Heart right ventricle (tissue), 16 donors: ENCODE measurements around the gene PHRF1. TPM values are rescaled to one million over a fixed set of nuclear protein-coding genes. Genes with fewer than 3 reads are reported as not detected.

ENCODE experiments used
- ATAC-seq, 8 donors: fragments of 200-7000 bp; cut with Tn5 transposase; one replicate each; pipeline ENCODE4 v1.9.1; 2020; ENCODE audit warnings: mild to moderate bottlenecking in 8 of 8, moderate library complexity in 8 of 8, moderate number of reproducible peaks in 1 of 8
- DNase-seq, 2 donors: peaks; one replicate each; pipeline ENCODE4 v3.0.0-alpha.2; 2020
- H3K27ac ChIP-seq, 10 donors: fragments of 200-600 bp; sonication (generic) in 2 of 10; one replicate each; pipeline versions ENCODE4 v1.5.0 to v1.8.0; 2020 to 2022; ENCODE audit warnings: mild to moderate bottlenecking in 3 of 10
- H3K27me3 ChIP-seq, 7 donors: fragments of 200-600 bp; one replicate each; pipeline ENCODE4 v1.8.0; 2021 to 2022; ENCODE audit warnings: mild to moderate bottlenecking in 2 of 7
- H3K36me3 ChIP-seq, 9 donors: fragments of 200-600 bp; sonication (generic) in 1 of 9; one replicate each; pipeline versions ENCODE4 v1.5.0 to v1.8.0; 2020 to 2022; ENCODE audit warnings: mild to moderate bottlenecking in 2 of 9
- H3K4me1 ChIP-seq, 9 donors: fragments of 200-600 bp; sonication (generic) in 1 of 9; one replicate each; pipeline versions ENCODE4 v1.5.0 to v1.8.0; 2020 to 2022; ENCODE audit warnings: mild to moderate bottlenecking in 4 of 9
- H3K4me3 ChIP-seq, 10 donors: fragments of 200-600 bp; sonication (generic) in 2 of 10; one replicate each; pipeline versions ENCODE4 v1.5.0 to v1.8.0; 2020 to 2022; ENCODE audit warnings: mild to moderate bottlenecking in 7 of 10, moderate library complexity in 2 of 10
- H3K9me3 ChIP-seq, 11 donors: fragments of 200-600 bp in 10 of 11; sonication (generic) in 2 of 11; one replicate each; pipeline versions ENCODE4 v1.5.0 to v1.8.0; 2013 to 2022; ENCODE audit warnings: mild to moderate bottlenecking in 2 of 11, control low read depth in 1 of 11, moderate library complexity in 1 of 11
- WGBS, 2 donors: extraction: QIAGEN DNeasy Blood & Tissue Kit; methylation state at CpG; one replicate each; pipeline ENCODE4 v1.1.7; 2013; ENCODE audit warnings: inconsistent platforms in 1 of 2; 5-methylcytosine and 5-hydroxymethylcytosine counted together
- intact Hi-C, 10 donors: fragments of 100-400 bp; cut with DNase I; formaldehyde crosslinking; loops; one replicate each; pipeline versions ENCODE4 v1.11.1 to v1.14.2; 2022
- polyA plus RNA-seq, 2 donors: library from polyadenylated mRNA; stranded (reverse); fragments of 200-250 nt; gene quantifications; one replicate each; pipeline ENCODE4 v1.2.3, GENCODE V29; 2013
- total RNA-seq, 10 donors: library from RNA; stranded (reverse); fragmentation: NEBNext Ultra II Directional in 3 of 10; extraction: Animal tissue kit (Norgen Biotek cat#: 25700) in 3 of 10; gene quantifications; one replicate each; pipeline versions ENCODE4 v1.2.1 to v1.2.4, GENCODE V29; 2021 to 2023
- TF ChIP-seq, protein P1 (sequence below), 9 donors: fragments of 200-600 bp; sonication (generic) in 2 of 9; IDR thresholded peaks; one replicate each; pipeline versions ENCODE4 v1.5.0 to v1.8.0; 2021 to 2022; ENCODE audit warnings: antibody characterized with exemption in 9 of 9, mild to moderate bottlenecking in 5 of 9, moderate library complexity in 1 of 9
- donor health status: Arrhythmogenic right ventricular cardiomyopathy.
- donor health status: ischemic (EF 13 %, LVEDD 7.1; RV severe dilation, severe dysfunction).
- donor health status: healthy with polysubstance abuse.
- donor health status: DM: no; HTN: yes; CAD: no.
- donor health status: DM: no; HTN: no; CAD: no.
- donor health status: ischemic (EF 25% LVEDD 6.9; RV normal size, moderate dysfunction).
- donor health status: ischemic (EF 25% LVEDD 5.7; RV mildly dilated, moderate dysfunction).
- donor health status: healthy.
- donor health status: DM: yes; HTN: yes; CAD: no.
- donor health status: Ischemic cardiomyopathy.
- donor health status: ischemic (EF 35%, LVEDD 5.7; RV mildly dilated, moderate dysfunction).
- donor health status: nonischemic (EF 11% LVEDD 7.7; RV severe dilation, severe dysfunction).
- donor health status: DM: yes; HTN: yes; CAD: no.
- donor health status: PGD.
- donor health status: ischemic (EF 29% LVEDD 5.4; RV normal size, mild dysfunction).
- donor health status: nonischemic (EF 23%, LVEDD 6.1; RV moderate dilation, normal function).

PHRF1 gene
- total and polyA plus RNA-seq, 12 donors: 10.5 to 23.0 (median 18.5) TPM

DNA sequence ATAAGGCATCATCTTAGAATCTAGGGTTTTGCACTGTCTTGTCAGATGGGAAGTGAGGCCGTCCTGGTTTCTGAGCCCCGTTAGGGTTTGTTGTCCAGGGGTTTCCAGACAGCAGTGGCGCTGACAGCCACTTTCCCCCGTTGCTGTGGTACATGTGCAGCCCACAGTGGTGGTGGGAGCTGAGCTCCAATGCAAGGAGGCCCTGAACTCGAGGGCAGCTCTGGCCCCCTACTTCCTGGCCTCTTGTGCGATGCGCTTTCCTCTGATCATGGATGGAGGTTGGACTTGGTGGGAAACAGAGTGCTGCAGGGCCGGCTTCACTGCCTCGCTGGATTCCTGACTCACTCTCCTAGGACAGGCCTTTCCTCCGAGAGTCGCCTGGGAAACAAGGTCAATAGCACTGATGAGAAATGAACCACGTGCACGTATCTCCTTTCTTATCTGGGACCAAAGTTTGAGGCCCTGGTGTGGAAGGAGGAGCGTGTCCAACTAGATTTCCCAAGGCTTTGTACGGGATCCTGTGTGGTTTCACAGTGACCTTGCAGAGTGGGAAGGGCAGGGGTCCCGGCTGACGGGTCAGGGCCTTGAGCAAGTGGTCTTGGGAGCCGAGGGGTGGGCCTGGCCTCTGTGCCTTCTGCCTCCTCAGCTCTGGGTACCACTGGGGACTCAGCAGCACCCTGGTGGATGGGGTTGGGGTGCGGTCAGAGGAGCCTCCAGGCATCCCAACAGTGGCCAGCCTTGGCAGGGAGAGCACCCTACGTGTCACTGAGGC, 3.7 kb downstream of the PHRF1 start:
- TF ChIP-seq, protein P1, sequence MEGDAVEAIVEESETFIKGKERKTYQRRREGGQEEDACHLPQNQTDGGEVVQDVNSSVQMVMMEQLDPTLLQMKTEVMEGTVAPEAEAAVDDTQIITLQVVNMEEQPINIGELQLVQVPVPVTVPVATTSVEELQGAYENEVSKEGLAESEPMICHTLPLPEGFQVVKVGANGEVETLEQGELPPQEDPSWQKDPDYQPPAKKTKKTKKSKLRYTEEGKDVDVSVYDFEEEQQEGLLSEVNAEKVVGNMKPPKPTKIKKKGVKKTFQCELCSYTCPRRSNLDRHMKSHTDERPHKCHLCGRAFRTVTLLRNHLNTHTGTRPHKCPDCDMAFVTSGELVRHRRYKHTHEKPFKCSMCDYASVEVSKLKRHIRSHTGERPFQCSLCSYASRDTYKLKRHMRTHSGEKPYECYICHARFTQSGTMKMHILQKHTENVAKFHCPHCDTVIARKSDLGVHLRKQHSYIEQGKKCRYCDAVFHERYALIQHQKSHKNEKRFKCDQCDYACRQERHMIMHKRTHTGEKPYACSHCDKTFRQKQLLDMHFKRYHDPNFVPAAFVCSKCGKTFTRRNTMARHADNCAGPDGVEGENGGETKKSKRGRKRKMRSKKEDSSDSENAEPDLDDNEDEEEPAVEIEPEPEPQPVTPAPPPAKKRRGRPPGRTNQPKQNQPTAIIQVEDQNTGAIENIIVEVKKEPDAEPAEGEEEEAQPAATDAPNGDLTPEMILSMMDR (IDR thresholded peaks at IDR 0.05): no peak
- Histone ChIP-seq H3K4me3 (no peak overlapping the region), H3K27me3 (peaks cover 0 to 6% (median 0%) of the 10 kb centered on the region in 7 donors), H3K36me3 (peaks cover 0 to 40% (median 23%) of the 10 kb centered on the region in 9 donors), H3K4me1 (peaks cover 26 to 58% (median 50%) of the 10 kb centered on the region in 9 donors), H3K27ac (peak overlapping the region in 2 of 10 donors; percentile 10 to 48), H3K9me3 (no peaks in the 10 kb centered on the region)
- intact Hi-C loops: loop anchor here in 3 of 10 donors (5.0 to 10.0 kb wide), 3 partner anchors 32 to 65 kb away; partner anchors contain the start of gene IRF7 (in 1 of the 3)
- 56 to 65% methylated on average over 20 of the region's 20 CpGs for WGBS, 2 donors
- no peak for ATAC-seq
- no peak for DNase-seq

DNA sequence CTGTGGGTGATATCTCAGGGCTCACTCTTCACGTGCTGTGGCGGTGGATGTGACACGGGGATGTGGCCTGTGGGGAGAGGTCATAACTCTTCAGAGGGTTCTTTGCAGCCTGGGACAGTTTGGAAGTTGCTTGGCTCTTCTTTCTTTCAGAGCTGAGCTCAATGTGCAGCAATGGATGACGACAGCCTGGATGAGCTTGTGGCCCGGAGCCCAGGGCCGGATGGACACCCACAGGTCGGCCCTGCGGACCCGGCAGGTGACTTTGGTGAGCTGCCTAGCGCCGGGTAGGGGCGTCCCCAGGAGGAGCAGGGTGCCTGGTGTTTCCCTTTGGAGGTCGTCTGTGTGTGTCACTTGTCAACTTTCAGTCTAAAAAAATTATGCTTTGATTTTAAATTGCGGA, 5.1 kb downstream of the PHRF1 start:
- TF ChIP-seq, protein P1 (IDR thresholded peaks at IDR 0.05): no peak

DNA sequence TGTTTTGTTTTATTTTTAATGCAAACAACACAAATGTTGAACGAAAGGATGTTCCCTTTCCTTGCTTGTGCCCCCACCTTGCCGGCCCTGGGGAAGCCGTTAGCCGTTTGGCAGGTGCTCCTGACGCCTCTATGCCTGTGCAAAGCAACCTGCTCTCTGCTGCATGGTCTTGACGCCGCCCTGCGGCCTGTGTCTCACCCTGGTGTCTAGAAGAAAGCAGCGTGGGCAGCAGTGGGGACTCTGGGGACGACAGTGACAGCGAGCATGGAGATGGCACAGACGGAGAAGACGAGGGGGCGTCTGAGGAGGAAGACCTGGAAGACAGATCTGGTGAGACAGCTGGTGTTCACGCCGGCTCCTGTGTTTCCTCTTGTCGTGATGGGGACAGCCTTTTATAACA, 5.5 kb downstream of the PHRF1 start:
- TF ChIP-seq, protein P1 (IDR thresholded peaks at IDR 0.05): no peak
- intact Hi-C loops: no loop called here
- peaks cover 0 to 52% (median 27%) of the 10 kb centered on the region in 9 donors for H3K36me3 ChIP-seq
- H3K9me3 ChIP-seq: no peaks in the 10 kb centered on the region
- no peaks in the 10 kb centered on the region for H3K27me3 ChIP-seq
- WGBS, 2 donors: 79 to 80% methylated on average over 17 of the region's 17 CpGs
- ATAC-seq (no peak), DNase-seq (no peak)
- peaks cover 26 to 52% (median 45%) of the 10 kb centered on the region in 9 donors for H3K4me1 ChIP-seq
- H3K27ac ChIP-seq: no peak overlapping the region
- H3K4me3 ChIP-seq: no peak overlapping the region

More for the DNA sequence above, 5.1 kb downstream of the PHRF1 start:
- ATAC-seq (peak in 1 of 8 donors; percentile 45), DNase-seq (no peak)
- Histone ChIP-seq H3K27ac (no peak overlapping the region), H3K4me3 (no peak overlapping the region), H3K9me3 (no peaks in the 10 kb centered on the region), H3K27me3 (no peaks in the 10 kb centered on the region), H3K4me1 (peaks cover 26 to 52% (median 45%) of the 10 kb centered on the region in 9 donors), H3K36me3 (peaks cover 0 to 48% (median 24%) of the 10 kb centered on the region in 9 donors)
- intact Hi-C loops: no loop called here
- 59 to 60% methylated on average over 14 of the region's 14 CpGs for WGBS, 2 donors

DNA sequence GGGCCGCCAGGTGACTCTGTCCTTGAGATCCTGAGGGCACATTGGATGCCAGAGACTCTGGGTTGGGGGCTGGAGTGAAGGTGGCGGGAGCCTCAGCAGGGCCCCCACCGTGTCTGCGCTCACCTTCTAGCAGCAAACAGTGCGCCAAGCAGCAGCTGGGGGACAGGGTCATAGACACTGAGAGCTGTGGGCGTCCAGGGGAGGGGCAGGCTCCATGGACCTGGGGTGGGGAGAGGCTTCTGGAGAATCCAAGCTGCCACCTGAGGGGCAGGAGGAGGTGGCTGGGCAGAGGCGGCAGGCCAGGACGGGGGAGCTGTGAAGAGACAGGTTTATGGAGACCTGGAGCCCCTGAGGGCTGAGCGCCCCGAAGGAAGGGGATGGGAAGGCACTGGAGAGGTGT, 8.0 kb downstream of the PHRF1 start:
- TF ChIP-seq, protein P1 (IDR thresholded peaks at IDR 0.05): no peak
- no peaks in the 10 kb centered on the region for H3K9me3 ChIP-seq
- DNase-seq (no peak), ATAC-seq (no peak)
- H3K4me1 ChIP-seq: peaks cover 11 to 35% (median 24%) of the 10 kb centered on the region in 9 donors
- H3K27me3 ChIP-seq: no peaks in the 10 kb centered on the region
- peaks cover 0 to 77% (median 49%) of the 10 kb centered on the region in 9 donors for H3K36me3 ChIP-seq
- no peak overlapping the region for H3K27ac ChIP-seq
- H3K4me3 ChIP-seq: no peak overlapping the region
- 98% methylated on average over 10 of the region's 10 CpGs for WGBS, 2 donors
- intact Hi-C loops: no loop called here
